GM21528 (cell line): ENCODE results near the gene VWA1.
"Not testable (repeated sequence)": the region's sequence is repeated elsewhere in the genome, so short reads cannot be mapped to it uniquely, and the experiment has no call there.

ENCODE experiments used
- ATAC-seq: cut with Tn5 transposase; IDR thresholded peaks from one replicate; pipeline ENCODE4 v1.9.1; 2021; ENCODE audit warnings: mild to moderate bottlenecking, moderate library complexity; ENCODE audit not compliant: unreplicated experiment, low FRiP score

VWA1 gene

DNA sequence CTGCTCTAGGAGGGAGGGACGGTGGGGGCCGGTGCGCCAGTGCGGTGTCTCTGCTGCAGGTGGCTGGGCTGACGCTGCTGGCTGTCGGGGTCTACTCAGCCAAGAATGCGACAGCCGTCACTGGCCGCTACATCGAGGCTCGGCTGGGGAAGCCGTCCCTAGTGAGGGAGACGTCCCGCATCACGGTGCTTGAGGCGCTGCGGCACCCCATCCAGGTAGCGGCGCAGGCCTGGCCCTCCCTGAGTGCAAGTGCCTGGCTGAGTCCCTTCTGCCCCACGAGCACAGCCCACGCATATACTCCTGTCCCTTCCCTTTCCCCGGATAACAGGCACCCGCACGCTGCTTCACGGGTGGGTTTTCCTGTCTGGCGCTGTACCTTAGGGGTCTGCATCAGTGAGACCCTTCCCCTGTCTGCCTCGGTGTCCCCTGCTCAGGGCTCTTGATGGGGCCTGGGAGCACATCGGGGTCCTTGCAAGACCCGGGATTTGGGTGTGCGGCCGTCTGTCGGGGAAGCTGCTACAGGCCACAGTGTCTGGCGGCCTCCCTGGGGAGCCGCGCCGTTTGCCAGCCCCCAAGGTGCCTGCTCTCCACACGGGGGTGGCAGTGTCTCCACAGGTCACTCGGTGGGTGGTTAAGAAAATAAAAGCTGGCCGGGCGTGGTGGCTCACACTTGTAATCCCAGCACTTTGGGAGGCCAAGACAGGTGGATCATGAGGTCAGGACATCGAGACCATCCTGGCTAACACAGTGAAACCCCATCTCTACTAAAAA is 19.0 kb downstream of the VWA1 start:
- ATAC-seq = not testable (repeated sequence)

DNA sequence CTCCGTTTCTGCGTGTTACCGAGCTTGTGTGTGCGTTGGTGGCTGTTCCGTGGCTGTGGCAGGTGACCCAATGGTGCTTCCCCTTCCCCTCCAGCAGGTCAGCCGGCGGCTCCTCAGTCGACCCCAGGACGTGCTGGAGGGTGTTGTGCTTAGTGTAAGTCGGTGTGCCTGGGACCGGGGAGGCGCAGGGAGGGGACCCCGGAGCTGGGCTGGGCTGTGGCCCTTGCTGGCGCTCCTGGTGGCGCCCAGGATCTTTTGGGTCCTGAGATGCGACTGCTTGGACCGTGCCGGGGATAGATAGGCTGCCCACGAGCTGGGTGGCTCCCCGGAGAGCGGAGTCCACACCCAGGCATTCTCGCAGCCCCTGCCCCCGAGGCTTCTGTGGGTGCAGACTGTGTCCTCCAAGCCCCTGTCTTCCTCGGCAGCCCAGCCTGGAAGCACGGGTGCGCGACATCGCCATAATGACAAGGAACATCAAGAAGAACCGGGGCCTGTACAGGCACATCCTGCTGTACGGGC is 19.9 kb downstream of the VWA1 start:
- no peak for ATAC-seq

DNA sequence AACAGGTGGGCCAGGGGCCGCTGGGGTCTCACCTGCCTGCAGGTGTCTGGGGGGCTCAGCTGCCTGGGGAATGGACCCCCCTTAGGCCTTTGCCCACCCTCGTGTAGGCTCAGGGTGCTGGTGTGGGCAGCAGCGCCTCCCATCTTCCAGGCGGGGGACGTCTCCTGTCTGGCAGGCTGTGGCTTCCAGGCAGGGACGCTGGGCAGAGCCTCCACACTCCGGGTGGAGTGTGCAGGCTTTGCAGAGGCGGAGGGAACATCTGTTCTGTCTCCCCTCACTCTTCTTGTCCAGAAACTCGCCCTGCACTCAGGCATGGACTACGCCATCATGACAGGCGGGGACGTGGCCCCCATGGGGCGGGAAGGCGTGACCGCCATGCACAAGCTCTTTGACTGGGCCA is 20.4 kb downstream of the VWA1 start:
- ATAC-seq = not testable (repeated sequence)

DNA sequence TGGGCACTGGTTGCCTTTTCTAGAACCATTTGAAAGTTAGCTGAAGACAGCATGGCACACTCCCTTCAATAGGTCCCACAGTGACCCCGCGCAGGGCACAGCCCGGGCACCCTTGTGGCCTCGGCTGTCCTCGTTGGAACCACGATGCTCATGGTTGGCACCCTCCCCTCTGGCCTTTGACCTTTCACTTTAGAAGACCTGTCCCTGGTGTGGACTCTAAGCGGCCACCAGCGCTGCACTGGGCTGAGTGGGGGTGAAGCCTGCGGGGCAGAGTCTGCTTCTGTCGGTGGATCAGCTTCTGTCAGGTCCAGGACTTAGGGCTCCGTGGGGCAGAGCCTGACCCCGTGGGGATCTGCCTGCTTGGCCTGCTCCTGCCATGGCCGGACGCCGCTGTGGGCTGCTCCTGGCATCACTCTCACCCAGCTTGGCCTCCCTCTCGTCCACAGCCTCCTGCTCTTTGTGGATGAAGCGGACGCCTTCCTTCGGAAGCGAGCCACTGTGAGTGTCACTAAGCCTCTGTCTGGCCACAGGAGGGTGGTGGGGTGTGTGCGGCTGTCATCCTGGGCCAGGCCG is 21.3 kb downstream of the VWA1 start:
- not testable (repeated sequence) for ATAC-seq

DNA sequence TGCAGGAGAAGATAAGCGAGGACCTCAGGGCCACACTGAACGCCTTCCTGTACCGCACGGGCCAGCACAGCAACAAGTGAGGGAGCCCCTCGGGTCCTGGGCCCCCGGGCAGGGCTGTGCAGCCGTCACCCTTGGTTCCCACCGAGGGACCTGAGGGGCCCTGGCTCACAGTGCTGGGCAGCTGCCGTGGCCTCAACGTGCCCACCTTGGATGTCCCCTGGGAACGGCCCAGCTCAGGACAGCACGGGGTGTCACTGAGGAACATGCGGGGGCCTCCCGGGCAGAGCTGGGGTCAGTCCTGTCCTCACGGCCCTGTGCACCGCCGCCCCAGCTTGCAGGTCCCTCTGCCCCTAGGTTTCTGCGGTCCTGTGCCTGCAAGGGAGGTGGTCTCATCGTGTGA is 23.7 kb downstream of the VWA1 start:
- not testable (repeated sequence) for ATAC-seq

DNA sequence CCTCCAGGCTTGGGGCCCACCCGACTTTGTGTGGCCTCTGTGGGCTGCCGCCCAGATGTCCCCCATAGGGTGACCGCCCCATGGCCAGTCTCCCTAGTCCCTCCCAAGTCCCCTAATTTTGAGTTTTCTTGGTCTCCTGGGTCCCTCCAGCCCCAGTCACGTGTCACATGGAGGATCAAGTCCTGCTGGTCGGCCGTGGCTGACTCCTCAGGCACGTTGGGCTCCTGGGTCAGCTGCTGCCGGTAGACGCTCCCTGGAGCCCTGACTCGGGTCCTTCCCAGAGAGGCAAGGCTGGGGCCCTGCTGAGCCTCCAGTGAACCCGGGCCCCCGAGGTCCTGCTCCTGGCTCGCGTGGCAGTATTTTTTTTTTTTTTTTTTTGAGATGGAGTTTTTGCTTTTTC is 24.2 kb downstream of the VWA1 start:
- ATAC-seq = not testable (repeated sequence)

DNA sequence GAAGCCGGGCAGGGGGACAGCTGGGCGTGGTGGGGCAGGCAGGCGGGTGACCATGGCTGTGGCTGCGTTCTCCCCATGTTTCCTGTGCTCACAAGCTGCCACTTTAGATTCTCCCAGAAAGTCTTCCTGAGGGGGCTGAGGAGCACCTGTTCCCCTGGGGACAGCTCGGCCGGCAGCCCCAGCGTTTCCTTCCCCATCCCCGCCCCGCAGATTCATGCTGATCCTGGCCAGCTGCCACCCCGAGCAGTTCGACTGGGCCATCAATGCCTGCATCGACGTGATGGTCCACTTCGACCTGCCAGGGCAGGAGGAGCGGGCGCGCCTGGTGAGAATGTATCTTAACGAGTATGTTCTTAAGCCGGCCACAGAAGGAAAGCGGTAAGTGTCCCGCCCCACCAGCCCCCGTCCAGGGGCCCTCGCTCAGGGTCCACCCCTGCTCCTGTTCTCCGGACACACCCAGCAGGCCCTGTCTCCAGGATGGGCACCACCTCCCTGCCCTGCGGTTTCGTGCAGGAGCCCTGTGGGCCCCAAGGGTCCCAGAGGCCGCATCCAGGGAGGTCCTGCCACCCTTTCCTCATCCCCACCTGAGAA is 25.1 kb downstream of the VWA1 start:
- no peak for ATAC-seq

DNA sequence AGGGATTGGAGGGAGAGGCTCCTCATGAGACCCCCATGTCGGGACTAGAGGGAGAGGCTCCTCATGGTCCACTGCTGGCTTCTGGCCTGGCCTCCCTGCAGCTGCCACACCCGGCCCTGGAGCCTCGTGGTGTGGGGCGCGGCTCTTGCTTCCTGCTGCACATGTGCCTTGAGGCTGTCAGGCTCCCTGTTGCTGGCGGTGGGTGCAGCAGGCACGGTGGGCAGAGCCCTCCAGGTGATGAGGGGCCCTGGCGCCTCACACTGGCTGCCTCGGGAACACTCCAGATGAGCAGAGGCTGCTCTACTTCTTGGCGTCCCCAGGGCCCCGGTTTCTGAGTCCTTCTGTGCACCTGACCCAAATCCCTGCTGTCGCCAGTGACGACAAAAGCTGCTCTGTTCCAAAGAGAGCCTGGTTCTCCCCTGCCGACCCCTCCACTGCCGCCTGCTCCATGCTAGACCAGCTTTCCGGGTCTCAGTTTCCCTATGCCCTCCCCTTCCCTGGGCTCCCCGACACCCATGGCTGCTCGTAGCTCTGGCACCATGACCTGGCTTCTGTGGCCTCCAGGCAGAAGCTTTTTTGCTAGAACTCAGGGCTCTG is 26.3 kb downstream of the VWA1 start:
- no peak for ATAC-seq

DNA sequence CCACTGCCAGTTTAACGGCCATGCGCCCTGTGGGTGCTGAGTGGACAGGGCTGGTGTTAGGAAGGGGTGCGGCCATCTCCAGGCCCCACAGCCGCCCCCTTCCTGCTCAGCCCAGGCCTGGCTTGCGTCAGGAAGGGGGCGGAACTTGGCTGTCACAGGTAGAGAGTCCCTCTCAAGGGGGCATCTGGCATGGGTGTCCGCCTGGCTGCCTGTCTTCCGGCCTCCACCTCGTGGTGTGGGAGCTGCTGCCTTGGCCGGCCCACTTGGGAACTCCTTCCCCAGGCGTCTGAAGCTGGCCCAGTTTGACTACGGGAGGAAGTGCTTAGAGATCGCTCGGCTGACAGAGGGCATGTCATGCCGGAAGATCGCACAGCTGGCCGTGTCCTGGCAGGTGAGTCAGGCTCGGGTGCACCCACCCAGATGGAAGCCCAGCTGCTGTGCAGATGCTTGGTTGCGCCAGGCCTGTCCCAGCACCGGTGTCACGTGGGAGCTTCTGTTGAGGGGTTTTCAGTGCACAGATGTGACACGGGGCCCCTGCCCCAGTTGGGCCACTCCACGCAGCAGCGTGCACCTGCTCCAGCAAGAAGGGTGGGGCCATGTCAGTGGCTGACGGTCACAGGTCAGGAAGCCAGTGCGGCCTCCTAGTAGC is 27.0 kb downstream of the VWA1 start:
- no peak for ATAC-seq

DNA sequence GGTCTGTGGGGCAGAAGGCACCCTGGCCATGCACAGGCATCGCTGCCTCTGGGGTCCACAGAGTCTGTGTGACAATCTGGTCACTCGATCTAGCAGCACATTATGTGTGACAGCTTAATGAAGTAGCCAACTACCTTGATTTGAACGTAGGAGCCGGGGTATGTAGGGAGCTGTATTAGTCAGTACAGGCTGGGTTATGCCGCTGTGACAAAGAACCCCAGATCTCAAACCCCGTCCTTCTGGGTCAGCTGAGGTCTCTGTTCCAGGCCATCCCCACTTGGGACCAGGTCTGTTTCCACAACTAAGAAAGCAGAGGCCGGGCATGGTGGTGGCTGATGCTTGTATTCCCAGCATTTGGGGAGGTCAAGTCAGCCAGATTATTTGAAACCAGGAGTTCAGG is 27.8 kb downstream of the VWA1 start:
- ATAC-seq = no peak

DNA sequence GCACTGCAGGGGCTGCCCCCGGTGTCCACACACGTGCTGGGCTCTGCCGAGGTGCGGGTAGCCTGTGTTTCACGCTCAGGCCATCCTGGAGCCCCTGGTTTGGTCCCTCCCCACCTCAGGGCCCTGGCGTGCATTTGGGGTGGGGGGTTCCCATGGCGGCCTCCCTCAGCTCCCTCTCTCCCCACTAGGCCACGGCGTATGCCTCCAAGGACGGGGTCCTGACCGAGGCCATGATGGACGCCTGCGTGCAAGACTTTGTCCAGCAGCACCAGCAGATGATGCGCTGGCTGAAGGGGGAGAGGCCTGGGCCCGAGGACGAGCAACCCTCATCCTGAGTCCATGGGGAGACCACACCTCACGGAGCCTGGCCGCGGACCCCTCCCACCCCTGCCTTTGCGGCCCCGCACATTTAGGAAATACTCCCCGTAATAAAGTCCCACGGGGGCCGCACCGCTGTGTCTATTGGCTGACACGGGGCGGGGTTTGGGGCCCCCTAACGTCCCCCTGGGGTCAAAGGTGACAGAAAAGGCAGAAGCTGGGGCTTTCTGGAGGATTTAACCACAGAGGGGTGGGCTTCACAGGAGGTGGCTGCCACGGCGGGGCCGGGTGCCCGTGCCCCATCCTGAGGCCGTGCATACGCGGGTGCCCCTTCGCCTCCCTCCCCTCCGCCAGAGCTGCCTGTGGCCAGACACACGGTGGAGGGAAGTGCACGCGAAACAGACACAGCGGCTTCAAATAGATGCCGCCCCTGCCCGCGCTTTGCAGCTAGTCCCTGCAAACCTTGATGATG is 32.9 kb downstream of the VWA1 start:
- ATAC-seq = not testable (repeated sequence)

DNA sequence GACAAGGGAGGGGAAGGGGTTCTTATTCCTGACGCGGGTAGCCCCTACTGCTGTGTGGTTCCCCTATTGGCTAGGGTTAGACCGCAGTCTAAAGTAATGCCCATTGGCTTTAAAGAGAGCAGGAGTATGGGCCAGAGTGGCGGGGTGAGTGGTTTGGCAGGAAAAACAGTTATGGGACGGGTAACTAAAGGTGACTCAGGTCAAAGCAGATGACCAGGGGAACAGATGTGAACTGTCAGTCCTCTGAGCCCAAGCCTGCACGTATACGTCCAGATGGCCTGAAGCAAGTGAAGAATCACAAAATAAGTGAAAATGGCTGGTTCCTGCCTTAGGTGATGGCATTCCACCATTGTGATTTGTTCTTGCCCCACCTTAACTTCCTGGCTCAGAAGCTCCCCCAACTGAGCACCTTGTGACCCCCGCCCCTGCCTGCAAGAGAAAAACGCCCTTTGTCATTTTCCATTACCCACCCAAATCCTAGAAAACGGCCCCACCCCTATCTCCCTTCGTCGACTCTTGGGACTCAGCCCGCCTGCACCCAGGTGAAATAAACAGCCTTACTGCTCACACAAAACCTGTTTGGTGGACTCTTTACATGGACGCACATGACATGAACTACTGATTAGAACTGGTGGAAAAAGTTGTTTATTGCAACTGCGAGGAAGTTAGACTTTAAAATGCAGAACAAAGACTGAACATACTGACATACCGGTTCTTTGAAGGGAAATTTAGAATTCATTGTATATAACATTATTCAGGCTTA is 35.3 kb downstream of the VWA1 start:
- ATAC-seq = no peak

DNA sequence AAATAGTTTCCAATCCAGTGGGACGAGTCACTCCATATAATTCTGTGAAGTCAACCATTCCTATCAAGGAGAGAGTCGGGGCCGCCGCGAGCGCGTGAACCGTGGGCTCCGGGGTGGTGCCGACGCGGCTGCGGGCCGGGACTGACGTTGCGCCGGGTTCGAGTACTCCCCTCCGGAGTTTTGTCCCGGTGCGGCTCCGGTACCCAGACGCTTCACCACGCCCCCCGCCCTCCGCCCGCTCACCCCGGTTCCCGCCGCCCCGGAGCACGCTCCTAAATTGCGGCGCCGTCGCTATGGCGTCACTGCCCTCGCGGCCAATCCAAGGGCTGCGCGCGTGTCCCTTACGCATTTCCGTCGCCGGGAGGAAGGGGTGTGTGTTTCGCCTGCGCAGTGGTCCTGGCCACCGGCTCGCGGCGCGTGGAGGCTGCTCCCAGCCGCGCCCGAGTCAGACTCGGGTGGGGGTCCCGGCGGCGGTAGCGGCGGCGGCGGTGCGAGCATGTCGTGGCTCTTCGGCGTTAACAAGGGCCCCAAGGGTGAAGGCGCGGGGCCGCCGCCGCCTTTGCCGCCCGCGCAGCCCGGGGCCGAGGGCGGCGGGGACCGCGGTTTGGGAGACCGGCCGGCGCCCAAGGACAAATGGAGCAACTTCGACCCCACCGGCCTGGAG is 36.0 kb downstream of the VWA1 start, which contains the start of gene ATAD3B:
TSS of gene ATAD3B (plus strand) at position 377 of the 664 bp plus-strand sequence. CDS start at position 497, 120 bp downstream.
- peak; percentile 86 for ATAC-seq

DNA sequence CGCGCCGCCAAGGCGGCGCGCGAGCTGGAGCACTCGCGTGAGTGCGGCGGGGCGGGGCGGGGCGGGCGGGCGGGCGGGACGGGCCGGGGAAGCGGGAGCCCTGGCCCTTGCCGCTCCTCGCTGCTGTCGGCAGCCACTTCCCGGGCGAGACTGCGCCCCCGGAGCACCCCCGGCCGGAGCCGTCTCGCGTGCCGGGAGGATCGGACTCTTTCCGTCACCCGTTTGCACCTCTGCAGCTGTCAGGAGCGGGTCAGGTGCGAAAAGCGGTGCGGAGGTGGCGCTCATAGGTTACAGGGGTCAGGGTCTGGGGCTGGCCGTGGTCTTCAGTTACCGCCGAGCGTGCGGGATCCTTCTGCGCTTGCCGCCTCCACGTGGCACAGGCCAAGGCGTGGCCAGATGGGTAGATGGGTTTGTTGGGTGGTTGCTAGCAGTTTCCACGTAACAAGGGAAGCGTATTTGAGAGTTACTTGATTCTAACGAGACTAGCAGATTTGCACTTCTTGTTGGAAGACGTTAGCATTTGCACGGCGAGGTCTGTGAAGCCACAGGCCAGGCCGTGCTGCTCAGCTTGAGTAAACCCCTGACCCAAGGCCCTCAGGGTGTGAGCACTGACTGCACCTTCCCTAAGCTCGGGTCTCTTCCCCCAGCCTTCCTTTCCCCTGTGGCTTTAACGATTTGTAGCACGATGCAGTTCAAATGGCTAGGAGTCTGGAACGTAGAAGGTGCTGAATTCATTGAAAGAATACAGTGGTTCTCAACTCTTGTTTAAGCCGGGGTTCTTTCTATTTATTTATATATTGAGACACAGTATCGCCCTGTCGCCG is 36.8 kb downstream of the VWA1 start:
- ATAC-seq = peak; percentile 29

DNA sequence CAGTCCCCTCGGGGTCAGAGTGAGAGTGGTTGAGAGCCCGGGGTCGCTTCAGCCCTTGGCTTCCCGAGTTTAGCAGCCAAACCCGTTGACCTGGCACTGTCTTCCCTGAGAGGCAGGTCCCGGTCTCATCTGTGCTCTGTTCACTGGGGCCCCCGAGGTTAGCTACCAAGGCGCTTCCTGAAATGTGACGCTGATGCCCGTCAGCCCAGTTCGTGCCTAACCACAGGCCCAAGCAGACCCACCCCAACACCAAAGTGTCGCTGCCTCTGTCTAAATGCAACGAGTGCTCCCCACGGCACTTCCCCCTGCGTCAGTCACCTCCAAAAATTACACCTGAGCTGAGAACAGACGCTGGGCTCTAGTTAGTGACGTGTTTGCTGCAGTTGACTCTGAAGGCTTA is 40.5 kb downstream of the VWA1 start:
- not testable (repeated sequence) for ATAC-seq

DNA sequence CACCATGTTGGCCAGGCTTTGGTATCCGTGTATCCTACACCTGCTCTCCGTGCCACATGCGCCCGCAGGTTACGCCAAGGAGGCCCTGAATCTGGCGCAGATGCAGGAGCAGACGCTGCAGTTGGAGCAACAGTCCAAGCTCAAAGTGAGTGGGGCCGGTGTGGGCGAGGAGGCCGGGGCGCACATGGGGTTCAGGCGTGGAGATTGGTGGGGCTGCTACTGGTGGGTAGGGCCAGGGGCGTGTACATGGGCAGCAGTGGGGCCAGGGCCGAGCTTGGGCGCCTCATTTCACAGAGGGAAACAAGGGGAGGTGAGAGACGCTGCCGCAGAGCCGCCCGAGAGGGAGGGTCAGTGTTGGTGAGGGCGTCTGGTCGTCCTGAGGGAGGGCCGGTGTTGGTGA is 41.7 kb downstream of the VWA1 start:
- ATAC-seq = no peak

DNA sequence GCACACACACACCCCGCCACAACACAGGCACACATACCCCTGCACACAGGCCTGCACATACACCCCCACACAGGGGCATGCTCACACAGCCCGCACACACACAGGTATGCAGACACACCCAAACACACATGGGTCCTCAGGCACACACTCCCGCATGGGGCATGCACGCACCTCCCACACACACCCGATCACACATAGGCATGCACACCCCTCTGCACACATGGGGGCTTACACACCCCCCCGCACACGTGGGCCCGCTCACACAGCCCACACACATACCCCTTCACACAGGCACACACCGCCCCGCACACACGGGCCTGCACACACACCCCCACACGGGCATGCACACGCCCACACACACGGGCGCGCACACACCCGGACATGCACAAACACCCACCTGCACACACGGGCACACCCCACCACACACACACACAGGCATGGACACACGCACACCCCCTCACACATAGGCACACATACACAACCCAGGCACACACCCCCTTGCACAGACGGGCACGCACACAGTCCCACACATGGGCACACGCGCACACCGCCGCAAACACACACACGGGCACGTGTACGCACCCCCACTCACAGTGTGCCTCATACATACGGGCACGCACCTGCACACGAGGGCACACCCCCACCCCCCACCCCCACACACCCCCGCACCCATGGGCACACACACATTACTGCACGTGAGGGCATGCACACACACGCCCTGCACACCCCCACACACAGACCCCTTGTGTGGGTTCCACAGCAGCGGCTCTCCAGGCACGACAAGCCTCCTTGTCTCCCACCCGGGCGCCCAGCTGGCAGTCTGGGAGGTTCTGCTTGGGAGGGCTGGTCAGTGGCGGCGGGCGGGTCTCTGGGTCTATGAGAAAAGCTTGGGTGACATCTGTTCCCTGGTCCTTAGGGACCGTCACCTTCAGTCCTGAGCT is 44.3 kb downstream of the VWA1 start:
- no peak for ATAC-seq
